ENCODE measurements around the gene PSTK. TPM values are rescaled to one million over a fixed set of nuclear protein-coding genes. Genes with fewer than 3 reads are reported as not detected.

The PSTK gene
- total and polyA plus RNA-seq, 2 of the 13 experiments (the other 11 are each of a cell fraction or from before 2014, with no cell fraction given): 8.2 to 9.3 TPM

- TF ChIP-seq ARID5B (CRISPR knock-in tag; IDR thresholded peaks at IDR 0.05): 0 out of 2 replicates have a peak, but pooled peaks have one; percentile 32
- TF ChIP-seq ZBTB37 (CRISPR knock-in tag; IDR thresholded peaks at IDR 0.05): peak; percentile 64; the same call in 1 of the 2 replicates
- TF ChIP-seq XBP1 (CRISPR knock-in tag; IDR thresholded peaks at IDR 0.05): no peak
- TF ChIP-seq MXI1 (IDR thresholded peaks at IDR 0.05; ENCODE audit: borderline replicate concordance, low read depth, low read length): peak; percentile 58; the same call in 1 of the 3 replicates
- peak; percentile 20; the same call in 1 of the 2 replicates for TF ChIP-seq HNF1B (CRISPR knock-in tag; IDR thresholded peaks at IDR 0.05)
- 0 out of 2 replicates have a peak, but pooled peaks have one; percentile 14 for TF ChIP-seq FOXO1 (CRISPR knock-in tag; IDR thresholded peaks at IDR 0.05)
- peak; percentile 45; the same call in 1 of the 2 replicates for TF ChIP-seq BCL6 (CRISPR knock-in tag; IDR thresholded peaks at IDR 0.05)
- no peak for TF ChIP-seq ZNF609 (CRISPR knock-in tag; IDR thresholded peaks at IDR 0.05; ENCODE audit: borderline replicate concordance)
These were observed 58.8 kb downstream of the PSTK start (continued) for GRCh38 chr10:123038782-123039631.
